ENCODE data around the gene PDGFRA. TPM values are rescaled to one million over a fixed set of nuclear protein-coding genes. Genes with fewer than 3 reads are reported as not detected.

Gene PDGFRA
- total and polyA plus RNA-seq, 2 donors (not counting 1 experiment from before 2014, with no cell fraction given), result 284 to 363 TPM

DNA sequence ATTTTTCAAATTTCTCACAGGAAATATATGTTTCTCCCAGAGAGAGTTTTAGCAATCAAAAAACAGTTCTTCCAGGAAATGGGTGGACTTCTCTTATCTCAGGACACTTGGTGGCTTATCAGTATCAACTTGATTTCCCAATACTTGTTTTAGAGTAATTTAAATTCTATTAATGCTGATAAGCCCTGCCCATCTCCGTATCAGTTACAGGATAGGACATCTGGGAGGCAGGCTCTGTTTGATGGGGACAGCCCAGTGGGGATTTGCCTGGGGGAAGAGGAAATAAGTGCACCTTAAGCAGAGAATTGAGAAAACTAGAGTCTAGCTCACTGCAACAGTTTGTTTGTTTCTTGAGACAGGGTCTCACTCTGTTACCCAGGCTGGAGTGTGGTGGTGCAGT, 43.2 kb upstream of the PDGFRA start:
- no peaks in the 10 kb centered on the region for H3K9me3 ChIP-seq (ENCODE audit: control insufficient read depth, insufficient read depth, low read depth, low read length)
- H3K27me3 ChIP-seq (ENCODE audit: control insufficient read depth, insufficient read depth, low read length), result no peaks in the 10 kb centered on the region
- H3K4me2 ChIP-seq (ENCODE audit: extremely low read depth, insufficient read depth, low read length), result no peak overlapping the region
- DNase-seq (ENCODE audit: low read depth in 2 of 2), result no peak
- TF ChIP-seq EZH2 (IDR thresholded peaks at IDR 0.05; ENCODE audit: low read length, missing control alignments), result no peak
- TF ChIP-seq, protein P1, sequence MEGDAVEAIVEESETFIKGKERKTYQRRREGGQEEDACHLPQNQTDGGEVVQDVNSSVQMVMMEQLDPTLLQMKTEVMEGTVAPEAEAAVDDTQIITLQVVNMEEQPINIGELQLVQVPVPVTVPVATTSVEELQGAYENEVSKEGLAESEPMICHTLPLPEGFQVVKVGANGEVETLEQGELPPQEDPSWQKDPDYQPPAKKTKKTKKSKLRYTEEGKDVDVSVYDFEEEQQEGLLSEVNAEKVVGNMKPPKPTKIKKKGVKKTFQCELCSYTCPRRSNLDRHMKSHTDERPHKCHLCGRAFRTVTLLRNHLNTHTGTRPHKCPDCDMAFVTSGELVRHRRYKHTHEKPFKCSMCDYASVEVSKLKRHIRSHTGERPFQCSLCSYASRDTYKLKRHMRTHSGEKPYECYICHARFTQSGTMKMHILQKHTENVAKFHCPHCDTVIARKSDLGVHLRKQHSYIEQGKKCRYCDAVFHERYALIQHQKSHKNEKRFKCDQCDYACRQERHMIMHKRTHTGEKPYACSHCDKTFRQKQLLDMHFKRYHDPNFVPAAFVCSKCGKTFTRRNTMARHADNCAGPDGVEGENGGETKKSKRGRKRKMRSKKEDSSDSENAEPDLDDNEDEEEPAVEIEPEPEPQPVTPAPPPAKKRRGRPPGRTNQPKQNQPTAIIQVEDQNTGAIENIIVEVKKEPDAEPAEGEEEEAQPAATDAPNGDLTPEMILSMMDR (conservative IDR thresholded peaks at IDR 0.05 in 1 of 2, IDR thresholded peaks at IDR 0.05 in 1 of 2; ENCODE audit: low read depth in 1 of 2, low read length in 2 of 2), result no peak
- H3K4me3 ChIP-seq (replicated peaks in 1 of 4; ENCODE audit: control extremely low read depth in 1 of 4, insufficient read depth in 1 of 4, low read depth in 3 of 4, low read length in 4 of 4), result no peak overlapping the region
- no peaks in the 10 kb centered on the region for H3K79me2 ChIP-seq (ENCODE audit: control insufficient read depth, insufficient read depth, low read length)
- H3K4me1 ChIP-seq (ENCODE audit: control insufficient read depth, extremely low read depth, insufficient read depth, low read length), result no peaks in the 10 kb centered on the region
- no peaks in the 10 kb centered on the region for H3K36me3 ChIP-seq (ENCODE audit: control insufficient read depth, insufficient read depth, low read length)
- no peak overlapping the region for H3K27ac ChIP-seq (ENCODE audit: insufficient read depth, low read length)
- H2AFZ ChIP-seq (ENCODE audit: low read length), result no peak overlapping the region
- H4K20me1 ChIP-seq (ENCODE audit: control insufficient read depth, extremely low read depth, insufficient read depth, low read length), result no peaks in the 10 kb centered on the region
- no peak overlapping the region for H3K9ac ChIP-seq (ENCODE audit: insufficient read depth, low read length)

DNA sequence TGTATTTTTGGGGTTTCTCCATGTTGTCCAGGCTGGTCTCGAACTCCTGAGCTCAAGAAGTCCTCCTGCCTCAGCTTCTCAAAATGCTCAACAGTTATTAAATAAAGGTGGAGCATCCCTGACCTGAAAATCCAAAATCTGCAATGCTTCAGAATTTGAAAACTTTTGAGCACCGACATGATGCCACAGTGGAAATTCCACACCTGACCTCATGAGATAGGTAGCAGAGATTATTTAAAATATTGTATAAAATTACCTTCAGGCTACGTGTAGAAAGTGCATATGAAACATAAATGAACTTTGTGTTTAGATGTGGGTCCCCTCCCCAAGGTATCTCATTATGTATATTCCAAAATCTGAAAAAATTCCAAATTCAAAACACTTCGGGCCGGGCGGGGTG, 42.7 kb upstream of the PDGFRA start:
- Histone ChIP-seq H3K4me1 (ENCODE audit: control insufficient read depth, extremely low read depth, insufficient read depth, low read length) (no peaks in the 10 kb centered on the region), H3K27ac (ENCODE audit: insufficient read depth, low read length) (no peak overlapping the region), H3K79me2 (ENCODE audit: control insufficient read depth, insufficient read depth, low read length) (no peaks in the 10 kb centered on the region), H3K9ac (ENCODE audit: insufficient read depth, low read length) (no peak overlapping the region), H2AFZ (ENCODE audit: low read length) (no peak overlapping the region), H3K9me3 (ENCODE audit: control insufficient read depth, insufficient read depth, low read depth, low read length) (no peaks in the 10 kb centered on the region), H3K4me2 (ENCODE audit: extremely low read depth, insufficient read depth, low read length) (no peak overlapping the region), H3K4me3 (replicated peaks in 1 of 4; ENCODE audit: control extremely low read depth in 1 of 4, insufficient read depth in 1 of 4, low read depth in 3 of 4, low read length in 4 of 4) (no peak overlapping the region), H3K36me3 (ENCODE audit: control insufficient read depth, insufficient read depth, low read length) (no peaks in the 10 kb centered on the region), H4K20me1 (ENCODE audit: control insufficient read depth, extremely low read depth, insufficient read depth, low read length) (no peaks in the 10 kb centered on the region), H3K27me3 (ENCODE audit: control insufficient read depth, insufficient read depth, low read length) (no peaks in the 10 kb centered on the region)
- DNase-seq (ENCODE audit: low read depth in 2 of 2), result no peak
- TF ChIP-seq, protein P1 (conservative IDR thresholded peaks at IDR 0.05 in 1 of 2, IDR thresholded peaks at IDR 0.05 in 1 of 2; ENCODE audit: low read depth in 1 of 2, low read length in 2 of 2), result no peak
- no peak for TF ChIP-seq EZH2 (IDR thresholded peaks at IDR 0.05; ENCODE audit: low read length, missing control alignments)

DNA sequence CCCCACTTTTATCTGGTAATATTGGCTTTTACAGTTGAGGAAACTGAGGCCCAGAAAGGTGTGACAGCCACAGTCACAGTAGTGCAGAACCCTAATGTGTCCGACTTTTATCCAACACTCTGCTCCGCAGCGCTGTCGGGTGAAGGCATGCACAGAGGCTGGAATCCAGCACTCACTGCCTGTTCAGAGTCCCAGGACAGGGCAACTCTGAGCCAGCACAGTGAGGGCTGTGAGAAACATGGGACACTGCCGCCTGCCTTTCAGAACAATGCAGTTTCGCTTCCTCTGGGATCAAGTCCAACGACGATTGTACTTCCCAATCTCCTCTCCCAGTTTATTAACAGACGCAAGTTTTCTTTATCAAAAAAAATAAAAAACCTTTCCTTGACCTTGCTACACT, 41.9 kb upstream of the PDGFRA start:
- Histone ChIP-seq H2AFZ (ENCODE audit: low read length) (no peak overlapping the region), H3K27ac (ENCODE audit: insufficient read depth, low read length) (no peak overlapping the region), H3K4me2 (ENCODE audit: extremely low read depth, insufficient read depth, low read length) (no peak overlapping the region), H3K4me1 (ENCODE audit: control insufficient read depth, extremely low read depth, insufficient read depth, low read length) (no peaks in the 10 kb centered on the region), H3K9me3 (ENCODE audit: control insufficient read depth, insufficient read depth, low read depth, low read length) (no peaks in the 10 kb centered on the region), H3K9ac (ENCODE audit: insufficient read depth, low read length) (no peak overlapping the region), H4K20me1 (ENCODE audit: control insufficient read depth, extremely low read depth, insufficient read depth, low read length) (no peaks in the 10 kb centered on the region), H3K27me3 (ENCODE audit: control insufficient read depth, insufficient read depth, low read length) (no peaks in the 10 kb centered on the region), H3K4me3 (replicated peaks in 1 of 4; ENCODE audit: control extremely low read depth in 1 of 4, insufficient read depth in 1 of 4, low read depth in 3 of 4, low read length in 4 of 4) (no peak overlapping the region), H3K36me3 (ENCODE audit: control insufficient read depth, insufficient read depth, low read length) (no peaks in the 10 kb centered on the region), H3K79me2 (ENCODE audit: control insufficient read depth, insufficient read depth, low read length) (no peaks in the 10 kb centered on the region)
- no peak for DNase-seq (ENCODE audit: low read depth in 2 of 2)
- no peak for TF ChIP-seq EZH2 (IDR thresholded peaks at IDR 0.05; ENCODE audit: low read length, missing control alignments)
- TF ChIP-seq, protein P1 (conservative IDR thresholded peaks at IDR 0.05 in 1 of 2, IDR thresholded peaks at IDR 0.05 in 1 of 2; ENCODE audit: low read depth in 1 of 2, low read length in 2 of 2), result no peak
